ENCODE measurements around the gene CERS4. TPM values are rescaled to one million over a fixed set of nuclear protein-coding genes. Genes with fewer than 3 reads are reported as not detected.

CERS4 gene
- total RNA-seq, 2 experiments from 2014 or later: 20.3 to 28.2 TPM

GRCh38 chr19:8310342-8311055, 101.3 kb downstream of the CERS4 start:
- Mint-ChIP-seq H3K4me3 (no peak overlapping the region), H3K27ac (no peak overlapping the region), H3K36me3 (peaks cover 16% of the 10 kb centered on the region), H3K9me3 (ENCODE audit: low read depth) (no peaks in the 10 kb centered on the region), H3K4me1 (peaks cover 30% of the 10 kb centered on the region), H3K27me3 (no peaks in the 10 kb centered on the region)
- DNase-seq: no peak
- ATAC-seq: no peak
- CTCF ChIA-PET: interaction anchor here (1.0 to 1.9 kb wide), 3 partner anchors 10 to 13 kb away, joined by 3 to 7 read pairs (median 3); partner anchors contain the start of genes NDUFA7 and RPS28

- Mint-ChIP-seq H3K4me1 (peaks cover 22% of the 10 kb centered on the region), H3K4me3 (no peak overlapping the region), H3K9me3 (ENCODE audit: low read depth) (no peaks in the 10 kb centered on the region), H3K36me3 (peaks cover 18% of the 10 kb centered on the region), H3K27me3 (no peaks in the 10 kb centered on the region), H3K27ac (no peak overlapping the region)
- DNase-seq: no peak
- CTCF ChIA-PET: interaction anchor here (1.0 to 1.9 kb wide), 2 partner anchors 9 to 12 kb away, joined by 3 to 7 read pairs; partner anchors contain the start of genes NDUFA7 and RPS28
- no peak for ATAC-seq
Measured at GRCh38 chr19:8311461-8312260, 102.5 kb downstream of the CERS4 start.

Other genes starting within 250 kb of the CERS4 start
- gene ELAVL1, start 203.7 kb upstream of the CERS4 start, total RNA-seq: 100 to 1,000 TPM; 119 to 150 TPM
- not detected for gene CCL25, start 156.6 kb upstream of the CERS4 start, total RNA-seq
- gene FBN3, start 59.8 kb upstream of the CERS4 start, total RNA-seq: under 1 TPM in 1 of 2 experiments, not detected in 1; 0.06 TPM
- 10 to 100 TPM; 42.0 to 49.8 TPM for gene CD320, start 99.0 kb downstream of the CERS4 start, total RNA-seq
- gene NDUFA7, start 112.0 kb downstream of the CERS4 start, total RNA-seq: 10 to 100 TPM; 47.4 to 66.7 TPM
- gene RPS28, start 112.1 kb downstream of the CERS4 start, total RNA-seq: 1,000 to 10,000 TPM; 1,292 to 1,333 TPM
- 1 to 10 TPM; 3.2 to 3.7 TPM for gene KANK3, start 133.9 kb downstream of the CERS4 start, total RNA-seq
- under 1 TPM; 0.50 to 0.82 TPM for gene ANGPTL4, start 154.8 kb downstream of the CERS4 start, total RNA-seq
- 10 to 100 TPM; 96.2 to 97.3 TPM for gene RAB11B, start 181.0 kb downstream of the CERS4 start, total RNA-seq
- 10 to 100 TPM; 16.5 to 20.9 TPM for gene MARCHF2, start 203.9 kb downstream of the CERS4 start, total RNA-seq
- 100 to 1,000 TPM; 226 to 309 TPM for gene HNRNPM, start 235.6 kb downstream of the CERS4 start, total RNA-seq